Measurements from ENCODE around the gene SIM2. TPM values are rescaled to one million over a fixed set of nuclear protein-coding genes. Genes with fewer than 3 reads are reported as not detected.

Gene SIM2
- total and polyA plus RNA-seq, 2 donors (not counting 1 experiment from before 2014, with no cell fraction given): not detected

DNA sequence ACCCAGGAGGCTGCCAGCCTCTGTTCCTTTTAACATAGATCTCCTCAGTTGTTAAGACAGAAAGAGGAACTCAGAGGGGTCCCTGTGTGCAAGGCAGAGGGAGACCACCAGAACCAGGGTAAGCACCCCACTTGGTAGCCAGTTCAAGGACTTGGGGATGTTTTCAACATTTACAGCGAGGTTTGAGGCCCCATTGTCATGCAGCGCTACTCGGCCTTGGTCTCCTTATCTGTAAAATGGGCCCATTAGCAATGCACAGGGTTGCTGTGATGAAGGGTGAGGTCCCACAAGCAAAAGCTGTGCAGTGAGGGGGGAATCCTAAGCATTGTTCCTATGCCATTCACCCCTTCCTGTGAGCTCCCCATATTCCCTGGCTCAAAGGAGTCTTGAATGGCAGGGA is 4.2 kb downstream of the SIM2 start:
- TF ChIP-seq, protein P1, sequence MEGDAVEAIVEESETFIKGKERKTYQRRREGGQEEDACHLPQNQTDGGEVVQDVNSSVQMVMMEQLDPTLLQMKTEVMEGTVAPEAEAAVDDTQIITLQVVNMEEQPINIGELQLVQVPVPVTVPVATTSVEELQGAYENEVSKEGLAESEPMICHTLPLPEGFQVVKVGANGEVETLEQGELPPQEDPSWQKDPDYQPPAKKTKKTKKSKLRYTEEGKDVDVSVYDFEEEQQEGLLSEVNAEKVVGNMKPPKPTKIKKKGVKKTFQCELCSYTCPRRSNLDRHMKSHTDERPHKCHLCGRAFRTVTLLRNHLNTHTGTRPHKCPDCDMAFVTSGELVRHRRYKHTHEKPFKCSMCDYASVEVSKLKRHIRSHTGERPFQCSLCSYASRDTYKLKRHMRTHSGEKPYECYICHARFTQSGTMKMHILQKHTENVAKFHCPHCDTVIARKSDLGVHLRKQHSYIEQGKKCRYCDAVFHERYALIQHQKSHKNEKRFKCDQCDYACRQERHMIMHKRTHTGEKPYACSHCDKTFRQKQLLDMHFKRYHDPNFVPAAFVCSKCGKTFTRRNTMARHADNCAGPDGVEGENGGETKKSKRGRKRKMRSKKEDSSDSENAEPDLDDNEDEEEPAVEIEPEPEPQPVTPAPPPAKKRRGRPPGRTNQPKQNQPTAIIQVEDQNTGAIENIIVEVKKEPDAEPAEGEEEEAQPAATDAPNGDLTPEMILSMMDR (IDR thresholded peaks at IDR 0.05): no peak
- TF ChIP-seq EZH2 (IDR thresholded peaks at IDR 0.05; ENCODE audit: borderline replicate concordance, insufficient read depth, low read depth, low read length, poor library complexity, severe bottlenecking): no peak
- WGBS (ENCODE audit: insufficient coverage): 13% methylated on average over 3 of the region's 3 CpGs
- Mint-ChIP-seq H3K27me3 (peaks cover 58% of the 10 kb centered on the region), H3K4me1 (peaks cover 30% of the 10 kb centered on the region), H3K4me3 (no peak overlapping the region), H3K27ac (no peak overlapping the region), H3K9me3 (ENCODE audit: insufficient read depth) (no peaks in the 10 kb centered on the region)
- POLR2A ChIA-PET: no interaction called here
- Histone ChIP-seq H3K36me3 (replicated peaks in 1 of 2; ENCODE audit: control extremely low read depth in 1 of 2, control insufficient read depth in 1 of 2, extremely low read depth in 1 of 2, insufficient read depth in 2 of 2, low read length in 1 of 2) (no peaks in the 10 kb centered on the region), H2AFZ (ENCODE audit: insufficient read depth, low read depth, low read length, poor library complexity, severe bottlenecking) (no peak overlapping the region), H3K27ac (ENCODE audit: low read length in 2 of 2) (no peak overlapping the region), H4K20me1 (ENCODE audit: control insufficient read depth, insufficient read depth, low read length, poor library complexity, severe bottlenecking) (no peaks in the 10 kb centered on the region), H3K9me3 (ENCODE audit: control extremely low read depth in 1 of 3, control insufficient read depth in 2 of 3, insufficient read depth in 1 of 3, low read length in 2 of 3) (peaks cover 0 to 19% (median 0%) of the 10 kb centered on the region in 3 donors), H3K4me3 (ENCODE audit: control extremely low read depth in 1 of 5, extremely low read depth in 1 of 5, insufficient read depth in 1 of 5, low read depth in 2 of 5, low read length in 4 of 5) (no peak overlapping the region), H3K79me2 (ENCODE audit: control insufficient read depth, insufficient read depth, low read length) (no peaks in the 10 kb centered on the region), H3K27me3 (replicated peaks in 1 of 4; ENCODE audit: control extremely low read depth in 1 of 4, control insufficient read depth in 3 of 4, insufficient read depth in 4 of 4, low read length in 3 of 4) (peaks cover 0 to 86% (median 52%) of the 10 kb centered on the region in 4 experiments), H3K4me1 (ENCODE audit: control insufficient read depth in 2 of 2, insufficient read depth in 2 of 2, low read length in 2 of 2) (peaks cover 23 to 43% of the 10 kb centered on the region in 2 donors), H3K4me2 (replicated peaks; ENCODE audit: low read depth, low read length, poor library complexity, severe bottlenecking) (no peak overlapping the region), H3K9ac (ENCODE audit: low read length) (no peak overlapping the region)
- no peak for DNase-seq
- CTCF ChIA-PET: no interaction called here
- ATAC-seq (ENCODE audit: low read depth): no peak
- intact Hi-C loops (cut with micrococcal nuclease): no loop called here

DNA sequence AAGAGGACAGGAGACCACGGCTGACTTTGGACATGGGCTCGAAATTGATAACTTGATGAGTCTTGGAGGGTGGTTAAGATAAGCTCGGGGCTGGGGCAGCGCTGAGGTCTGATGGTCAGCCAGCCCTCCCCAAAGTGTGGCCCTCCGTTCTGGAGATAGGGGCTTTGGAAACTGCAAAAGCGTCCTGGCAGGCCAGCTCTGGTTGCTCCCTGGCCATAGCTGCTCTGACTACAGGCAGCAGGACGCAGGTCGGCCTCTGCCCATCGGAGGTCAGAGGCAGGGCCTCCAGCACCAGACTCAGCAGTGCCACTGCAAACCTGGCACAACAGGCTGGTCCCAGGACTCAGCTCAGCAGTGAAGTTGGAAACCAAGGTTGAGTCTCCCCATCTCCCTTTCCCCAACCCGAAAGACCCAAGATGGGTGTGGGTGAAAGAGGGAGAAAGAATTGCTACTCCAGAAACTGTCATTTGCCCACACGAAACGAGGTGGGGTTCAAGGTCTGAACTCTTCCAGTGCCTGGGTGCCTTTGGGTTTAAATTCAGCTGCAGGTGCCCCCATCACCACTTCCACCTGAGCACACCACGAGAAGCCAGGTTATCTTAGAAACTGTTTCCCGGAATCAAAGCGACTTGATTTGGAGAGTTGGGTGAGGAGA is 4.8 kb downstream of the SIM2 start:
- Mint-ChIP-seq H3K9me3 (ENCODE audit: insufficient read depth) (no peaks in the 10 kb centered on the region), H3K4me3 (no peak overlapping the region), H3K27ac (no peak overlapping the region), H3K27me3 (peaks cover 64% of the 10 kb centered on the region), H3K4me1 (peaks cover 30% of the 10 kb centered on the region)
- POLR2A ChIA-PET: no interaction called here
- Histone ChIP-seq H3K79me2 (ENCODE audit: control insufficient read depth, insufficient read depth, low read length) (no peaks in the 10 kb centered on the region), H3K27ac (ENCODE audit: low read length in 2 of 2) (no peak overlapping the region), H4K20me1 (ENCODE audit: control insufficient read depth, insufficient read depth, low read length, poor library complexity, severe bottlenecking) (no peaks in the 10 kb centered on the region), H3K4me3 (ENCODE audit: control extremely low read depth in 1 of 5, extremely low read depth in 1 of 5, insufficient read depth in 1 of 5, low read depth in 2 of 5, low read length in 4 of 5) (no peak overlapping the region), H3K27me3 (replicated peaks in 1 of 4; ENCODE audit: control extremely low read depth in 1 of 4, control insufficient read depth in 3 of 4, insufficient read depth in 4 of 4, low read length in 3 of 4) (peaks cover 0 to 87% (median 53%) of the 10 kb centered on the region in 4 experiments), H3K36me3 (replicated peaks in 1 of 2; ENCODE audit: control extremely low read depth in 1 of 2, control insufficient read depth in 1 of 2, extremely low read depth in 1 of 2, insufficient read depth in 2 of 2, low read length in 1 of 2) (no peaks in the 10 kb centered on the region), H2AFZ (ENCODE audit: insufficient read depth, low read depth, low read length, poor library complexity, severe bottlenecking) (no peak overlapping the region), H3K9ac (ENCODE audit: low read length) (no peak overlapping the region), H3K9me3 (ENCODE audit: control extremely low read depth in 1 of 3, control insufficient read depth in 2 of 3, insufficient read depth in 1 of 3, low read length in 2 of 3) (peaks cover 0 to 15% (median 0%) of the 10 kb centered on the region in 3 donors), H3K4me2 (replicated peaks; ENCODE audit: low read depth, low read length, poor library complexity, severe bottlenecking) (no peak overlapping the region), H3K4me1 (ENCODE audit: control insufficient read depth in 2 of 2, insufficient read depth in 2 of 2, low read length in 2 of 2) (peaks cover 18 to 40% of the 10 kb centered on the region in 2 donors)
- DNase-seq: no peak
- CTCF ChIA-PET: no interaction called here
- ATAC-seq (ENCODE audit: low read depth): no peak
- 15% methylated on average over 9 of the region's 15 CpGs for WGBS (ENCODE audit: insufficient coverage)
- TF ChIP-seq EZH2 (IDR thresholded peaks at IDR 0.05; ENCODE audit: borderline replicate concordance, insufficient read depth, low read depth, low read length, poor library complexity, severe bottlenecking): no peak
- intact Hi-C loops (cut with micrococcal nuclease): no loop called here

Measured in B cell (primary cell).